Astrocyte of the cerebellum (primary cell): ENCODE data around the gene RNF2.

Source experiments
- DNase-seq: peaks from one replicate; pipeline ENCODE4 v3.0.0-alpha.2; 2011; ENCODE audit warnings: low read depth
- H3K4me3 ChIP-seq: 2 replicates; pipeline ENCODE4 v1.5.1; 2011; ENCODE audit warnings: mild to moderate bottlenecking, low read depth, low read length, moderate library complexity
- in situ Hi-C: cut with HindIII; loops from 2 replicates; pipeline ENCODE4 v1.10.0; 2017; ENCODE audit warnings: low sequenced_read_pairs
- TF ChIP-seq, protein P1 (sequence below): IDR thresholded peaks from 2 replicates; pipeline ENCODE4 v1.5.1; 2012; ENCODE audit warnings: low read length, low read depth, moderate library complexity, mild to moderate bottlenecking; ENCODE audit errors: missing control alignments

RNF2 gene

DNA sequence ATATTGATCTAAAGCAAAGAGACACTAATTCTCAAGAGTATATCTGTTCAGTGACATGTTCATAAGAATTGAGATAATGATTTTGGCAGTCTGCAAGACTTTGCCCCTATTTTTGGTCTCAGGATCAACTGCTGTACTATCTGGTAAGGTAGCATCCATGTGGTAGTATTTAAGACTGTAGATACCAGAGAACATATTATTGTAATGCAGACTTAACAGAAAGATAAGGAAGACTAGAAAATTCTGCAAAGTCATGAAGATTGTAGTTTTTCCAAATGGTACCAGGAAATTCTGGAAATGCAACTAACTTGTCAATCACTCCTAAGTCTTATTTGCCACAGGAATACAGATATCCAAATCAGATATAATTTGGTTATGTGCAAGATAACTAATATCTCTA lies 35.1 kb downstream of the RNF2 start:
- TF ChIP-seq, protein P1, sequence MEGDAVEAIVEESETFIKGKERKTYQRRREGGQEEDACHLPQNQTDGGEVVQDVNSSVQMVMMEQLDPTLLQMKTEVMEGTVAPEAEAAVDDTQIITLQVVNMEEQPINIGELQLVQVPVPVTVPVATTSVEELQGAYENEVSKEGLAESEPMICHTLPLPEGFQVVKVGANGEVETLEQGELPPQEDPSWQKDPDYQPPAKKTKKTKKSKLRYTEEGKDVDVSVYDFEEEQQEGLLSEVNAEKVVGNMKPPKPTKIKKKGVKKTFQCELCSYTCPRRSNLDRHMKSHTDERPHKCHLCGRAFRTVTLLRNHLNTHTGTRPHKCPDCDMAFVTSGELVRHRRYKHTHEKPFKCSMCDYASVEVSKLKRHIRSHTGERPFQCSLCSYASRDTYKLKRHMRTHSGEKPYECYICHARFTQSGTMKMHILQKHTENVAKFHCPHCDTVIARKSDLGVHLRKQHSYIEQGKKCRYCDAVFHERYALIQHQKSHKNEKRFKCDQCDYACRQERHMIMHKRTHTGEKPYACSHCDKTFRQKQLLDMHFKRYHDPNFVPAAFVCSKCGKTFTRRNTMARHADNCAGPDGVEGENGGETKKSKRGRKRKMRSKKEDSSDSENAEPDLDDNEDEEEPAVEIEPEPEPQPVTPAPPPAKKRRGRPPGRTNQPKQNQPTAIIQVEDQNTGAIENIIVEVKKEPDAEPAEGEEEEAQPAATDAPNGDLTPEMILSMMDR, result no peak
- no peak for DNase-seq
- in situ Hi-C loops, result no loop called here
- H3K4me3 ChIP-seq, result no peak overlapping the region

GRCh38 chr1:185083818-185084217 lies 38.5 kb downstream of the RNF2 start:
- H3K4me3 ChIP-seq, result no peak overlapping the region
- no peak for DNase-seq
- TF ChIP-seq, protein P1, result no peak
- in situ Hi-C loops, result no loop called here

- no peak overlapping the region for H3K4me3 ChIP-seq
- DNase-seq, result no peak
- in situ Hi-C loops, result no loop called here
- TF ChIP-seq, protein P1, result no peak
Measured at GRCh38 chr1:185087101-185087500, 41.7 kb downstream of the RNF2 start.

- no peak overlapping the region for H3K4me3 ChIP-seq
- TF ChIP-seq, protein P1, result no peak
- DNase-seq, result no peak
- in situ Hi-C loops, result no loop called here
Measured at GRCh38 chr1:185087746-185088145, 42.4 kb downstream of the RNF2 start.

- no peak for DNase-seq
- TF ChIP-seq, protein P1, result no peak
- in situ Hi-C loops, result no loop called here
- H3K4me3 ChIP-seq, result no peak overlapping the region
Measured at GRCh38 chr1:185091480-185091879, 46.1 kb downstream of the RNF2 start.

GRCh38 chr1:185094761-185095160 lies 49.4 kb downstream of the RNF2 start:
- in situ Hi-C loops, result no loop called here
- DNase-seq, result no peak
- TF ChIP-seq, protein P1, result no peak
- H3K4me3 ChIP-seq, result no peak overlapping the region

DNA sequence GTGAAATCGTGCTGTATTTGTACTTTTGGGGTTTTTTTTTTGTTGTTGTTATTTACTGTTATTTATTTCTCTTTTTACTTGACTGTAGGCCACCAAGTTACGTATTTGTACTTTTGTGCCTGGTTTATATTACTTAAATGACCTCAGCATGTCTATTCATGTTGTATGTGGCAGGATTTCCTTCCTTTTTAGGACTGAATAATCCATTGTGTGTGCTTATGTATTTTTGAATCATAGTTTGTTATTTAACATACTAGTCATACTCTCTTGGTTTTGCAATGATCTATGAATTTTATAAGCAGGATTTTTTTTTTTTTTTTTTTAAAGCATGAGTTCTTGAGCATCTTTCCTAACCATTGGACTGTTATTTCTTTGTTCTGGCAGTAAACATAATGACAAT lies 51.2 kb downstream of the RNF2 start:
- no peak overlapping the region for H3K4me3 ChIP-seq
- TF ChIP-seq, protein P1, result no peak
- in situ Hi-C loops, result no loop called here
- no peak for DNase-seq
